GM12872 (cell line): ENCODE measurements around the gene SNIP1.

Source experiments
- CTCF ChIP-seq: IDR thresholded peaks from 3 replicates; pipeline ENCODE4 v1.5.1; 2011; ENCODE audit warnings: low read depth, mild to moderate bottlenecking, low read length, moderate library complexity; ENCODE audit not compliant: insufficient read depth

Gene SNIP1

GRCh38 chr1:37485902-37486679 is 68.0 kb downstream of the SNIP1 start:
- no peak for TF ChIP-seq CTCF
